ENCODE results near the gene CWF19L1.

DNA sequence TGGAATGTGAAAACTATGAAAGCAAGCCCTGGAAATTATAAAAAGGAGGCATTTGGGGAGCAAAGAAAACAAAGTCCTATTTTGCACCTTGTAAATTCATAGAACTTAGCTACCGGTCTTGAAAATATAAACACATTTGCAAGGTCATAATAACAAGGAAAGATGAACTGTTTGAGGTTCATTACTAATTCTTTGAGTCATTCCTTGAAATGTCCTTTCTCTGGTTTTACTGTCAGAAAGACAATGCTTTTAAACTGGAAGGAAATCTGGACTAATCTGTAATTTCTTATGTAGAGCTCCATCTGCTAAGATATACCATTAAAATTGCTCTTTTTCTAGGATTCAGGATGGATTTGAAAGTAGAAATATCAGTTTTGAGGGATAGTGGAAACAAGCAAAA is 83.0 kb downstream of the CWF19L1 start:
- no peak for TF ChIP-seq ZNF274 (IDR thresholded peaks at IDR 0.05; ENCODE audit: low read depth, low read length)
- no peak for TF ChIP-seq YY1 (IDR thresholded peaks at IDR 0.05; ENCODE audit: insufficient read depth, insufficient read length)
- no peak for TF ChIP-seq SUZ12 (IDR thresholded peaks at IDR 0.05; ENCODE audit: extremely low read depth, insufficient read depth, insufficient read length)
